Stimulated activated CD4-positive, alpha-beta T cell treated with anti-CD3 and anti-CD28 coated beads, Interleukin-12 subunit alpha, Interleukin-12 subunit beta, amount 100 ng/mL, for 48 hours (primary cell): ENCODE data around the gene UBP1.
"Not testable (repeated sequence)": the region's sequence is repeated elsewhere in the genome, so short reads cannot be mapped to it uniquely, and the experiment has no call there.

ENCODE experiments used
- DNase-seq, 3 donors: peaks; one replicate each; pipeline ENCODE4 v3.0.0-alpha.2; 2020; ENCODE audit warnings: low read depth in 2 of 3, low spot score in 1 of 3

The UBP1 gene

DNA sequence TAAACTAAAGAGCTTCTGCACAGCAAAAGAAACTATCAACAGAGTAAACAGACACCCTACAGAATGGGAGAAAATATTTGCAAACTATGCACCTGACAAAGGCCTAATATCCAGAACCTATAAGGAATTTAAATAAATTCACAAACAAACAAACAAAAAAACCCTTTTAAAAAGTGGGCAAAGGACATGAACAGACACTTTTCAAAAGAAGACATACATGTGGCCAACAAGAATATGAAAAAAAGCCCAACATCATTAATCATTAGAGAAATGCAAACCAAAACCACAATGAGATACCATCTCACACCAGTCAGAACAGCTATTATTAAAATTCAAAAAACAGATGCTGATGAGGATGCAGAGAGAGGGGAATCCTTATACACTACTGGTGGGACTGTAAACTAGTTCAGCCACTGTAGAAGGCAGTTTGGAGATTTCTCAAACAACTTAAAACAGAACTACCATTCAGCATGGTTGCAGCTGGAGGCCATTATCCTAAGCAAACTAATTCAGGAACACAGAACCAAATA lies 101.2 kb downstream of the UBP1 start:
- DNase-seq: not testable (repeated sequence)
